NCI-H748 (cell line): ENCODE results near the gene ARHGAP9.

ENCODE experiments used
- DNase-seq: peaks from one replicate; lab custom pipeline; 2025; ENCODE audit not compliant: unreplicated experiment; lab: John Stamatoyannopoulos, UW

The ARHGAP9 gene

DNA sequence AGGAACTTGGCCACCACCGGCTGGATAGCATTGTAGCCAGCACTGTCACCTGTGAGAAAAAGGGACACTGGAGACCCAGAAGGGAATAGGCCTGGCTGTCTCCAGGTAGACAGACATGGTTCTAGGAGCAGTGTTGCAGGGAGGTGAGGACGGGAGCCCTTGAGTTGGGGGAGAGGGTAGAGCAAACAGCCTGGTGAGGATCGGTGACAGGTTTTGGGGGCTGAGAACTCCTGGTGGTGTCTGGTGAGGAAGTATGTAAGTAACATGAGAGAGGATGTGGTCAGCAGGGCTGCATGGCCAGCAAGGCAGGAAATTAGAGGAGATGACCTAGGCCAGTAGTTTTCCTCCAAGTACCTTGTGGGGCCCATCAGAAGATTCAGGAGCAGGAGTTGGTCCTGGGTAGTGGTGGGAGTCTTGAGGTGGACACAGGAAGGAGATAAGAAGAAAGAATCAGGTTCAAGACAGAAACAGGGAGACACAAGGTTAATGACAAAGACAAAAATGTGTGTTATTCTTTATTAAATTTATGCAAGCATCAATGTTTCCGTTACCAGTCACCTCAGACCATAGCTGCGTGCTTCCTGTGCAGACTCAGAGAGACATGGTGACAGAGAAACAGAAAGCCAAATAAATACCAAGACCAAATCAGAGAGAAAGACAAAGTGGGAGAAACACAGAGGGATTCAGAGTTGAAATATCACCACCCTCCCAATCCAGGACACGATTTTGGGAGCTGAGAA, at the start of gene ARHGAP9:
TSS of gene ARHGAP9 (minus strand) at position 491 of the 740 bp plus-strand sequence. CDS start at position 31, 460 bp downstream.
- no peak for DNase-seq

DNA sequence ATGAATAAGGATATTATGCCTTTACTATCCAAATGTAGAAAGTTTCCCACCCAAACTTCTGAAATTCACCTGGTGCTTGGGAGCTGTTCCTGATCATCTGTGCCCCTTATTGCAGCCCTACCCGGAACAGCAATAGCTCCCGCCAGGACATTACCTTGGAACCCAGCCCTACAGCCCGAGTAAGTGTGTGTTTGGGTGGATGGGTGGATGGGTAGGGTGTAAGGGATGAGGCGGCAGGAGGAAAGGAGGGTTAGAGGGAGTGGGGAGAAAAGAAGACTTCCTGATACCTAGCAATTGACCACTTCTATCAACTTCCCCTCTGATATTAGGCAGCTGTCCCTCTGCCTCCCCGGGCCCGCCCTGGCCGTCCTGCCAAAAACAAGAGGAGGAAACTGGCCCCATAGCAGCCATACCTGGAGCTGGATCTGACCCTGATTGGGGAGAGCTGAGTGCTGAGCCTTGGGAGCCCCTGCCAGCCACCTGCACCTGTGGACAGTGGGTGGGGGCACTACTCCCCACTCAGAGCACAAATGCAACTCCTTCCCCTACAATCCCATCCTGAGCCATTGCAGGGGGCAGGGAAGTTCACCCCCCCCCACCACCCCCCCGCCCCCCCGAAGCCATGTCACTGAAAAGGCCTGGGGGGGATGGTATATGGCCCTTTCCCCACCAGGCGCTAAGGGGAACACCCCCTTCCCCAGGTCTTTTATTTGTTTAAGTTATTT, 49.3 kb upstream of the ARHGAP9 start:
- DNase-seq, result no peak

DNA sequence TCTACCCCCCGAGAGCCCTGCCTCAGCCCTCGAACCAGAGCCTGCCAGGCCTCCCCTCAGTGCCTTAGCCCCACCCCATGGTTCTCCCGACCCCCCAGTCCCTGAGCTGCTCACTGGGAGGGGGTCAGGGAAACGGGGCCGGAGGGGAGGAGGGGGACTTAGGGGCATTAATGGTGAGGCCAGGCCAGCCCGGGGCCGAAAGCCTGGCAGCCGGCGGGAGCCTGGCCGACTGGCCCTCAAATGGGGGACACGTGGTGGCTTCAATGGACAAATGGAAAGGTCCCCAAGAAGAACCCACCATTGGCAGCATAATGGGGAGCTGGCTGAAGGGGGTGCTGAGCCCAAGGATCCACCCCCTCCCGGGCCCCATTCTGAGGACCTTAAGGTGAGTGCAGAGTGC, 48.5 kb upstream of the ARHGAP9 start:
- no peak for DNase-seq

DNA sequence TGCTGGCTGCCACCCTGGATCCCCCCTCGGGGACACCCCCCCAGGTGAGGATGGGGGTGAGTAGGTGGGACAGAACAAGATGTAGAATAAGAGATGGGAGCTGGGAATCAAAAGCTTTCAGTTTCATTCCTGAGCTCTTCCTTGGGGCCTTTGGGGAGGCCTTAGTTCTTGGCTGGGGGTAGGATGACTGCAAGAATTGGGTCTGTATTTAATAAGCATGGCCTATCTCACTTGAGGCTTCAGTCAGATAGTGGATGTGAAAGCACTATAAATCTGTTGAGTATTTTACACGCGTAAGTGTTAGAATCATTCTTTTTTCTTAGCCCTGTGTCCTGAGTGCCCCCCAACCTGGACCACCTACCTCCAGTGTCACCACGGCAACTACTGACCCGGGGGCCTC, 47.5 kb upstream of the ARHGAP9 start:
- DNase-seq, result no peak

GRCh38 chr12:57526477-57527126, 46.9 kb upstream of the ARHGAP9 start:
- no peak for DNase-seq

DNA sequence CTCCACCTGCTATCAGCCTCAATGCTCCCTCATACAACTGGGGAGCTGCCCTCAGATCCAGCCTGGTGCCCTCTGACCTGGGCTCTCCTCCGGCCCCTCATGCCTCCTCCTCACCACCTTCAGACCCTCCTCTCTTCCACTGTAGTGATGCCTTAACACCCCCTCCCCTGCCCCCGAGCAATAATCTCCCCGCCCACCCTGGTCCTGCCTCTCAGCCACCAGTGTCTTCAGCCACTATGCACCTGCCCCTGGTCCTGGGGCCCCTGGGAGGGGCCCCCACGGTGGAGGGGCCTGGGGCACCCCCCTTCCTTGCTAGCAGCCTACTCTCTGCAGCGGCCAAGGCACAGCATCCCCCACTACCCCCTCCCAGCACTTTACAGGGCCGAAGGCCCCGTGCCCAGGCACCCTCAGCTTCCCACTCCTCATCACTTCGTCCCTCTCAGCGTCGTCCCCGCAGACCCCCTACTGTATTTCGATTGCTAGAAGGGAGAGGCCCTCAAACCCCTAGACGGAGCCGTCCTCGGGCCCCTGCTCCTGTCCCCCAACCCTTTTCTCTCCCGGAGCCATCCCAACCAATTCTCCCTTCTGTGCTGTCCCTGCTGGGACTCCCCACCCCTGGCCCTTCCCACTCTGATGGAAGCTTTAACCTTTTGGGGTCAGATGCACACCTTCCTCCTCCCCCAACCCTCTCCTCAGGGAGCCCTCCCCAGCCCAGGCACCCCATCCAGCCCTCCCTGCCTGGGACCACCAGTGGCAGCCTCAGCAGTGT, 46.1 kb upstream of the ARHGAP9 start:
- no peak for DNase-seq

- peak; percentile 21 for DNase-seq
Measured at GRCh38 chr12:57524814-57525614, 45.3 kb upstream of the ARHGAP9 start.

- DNase-seq, result no peak
Measured at GRCh38 chr12:57523706-57524614, 44.3 kb upstream of the ARHGAP9 start.

GRCh38 chr12:57522887-57523705, 43.4 kb upstream of the ARHGAP9 start:
- peak; percentile 62 for DNase-seq

DNA sequence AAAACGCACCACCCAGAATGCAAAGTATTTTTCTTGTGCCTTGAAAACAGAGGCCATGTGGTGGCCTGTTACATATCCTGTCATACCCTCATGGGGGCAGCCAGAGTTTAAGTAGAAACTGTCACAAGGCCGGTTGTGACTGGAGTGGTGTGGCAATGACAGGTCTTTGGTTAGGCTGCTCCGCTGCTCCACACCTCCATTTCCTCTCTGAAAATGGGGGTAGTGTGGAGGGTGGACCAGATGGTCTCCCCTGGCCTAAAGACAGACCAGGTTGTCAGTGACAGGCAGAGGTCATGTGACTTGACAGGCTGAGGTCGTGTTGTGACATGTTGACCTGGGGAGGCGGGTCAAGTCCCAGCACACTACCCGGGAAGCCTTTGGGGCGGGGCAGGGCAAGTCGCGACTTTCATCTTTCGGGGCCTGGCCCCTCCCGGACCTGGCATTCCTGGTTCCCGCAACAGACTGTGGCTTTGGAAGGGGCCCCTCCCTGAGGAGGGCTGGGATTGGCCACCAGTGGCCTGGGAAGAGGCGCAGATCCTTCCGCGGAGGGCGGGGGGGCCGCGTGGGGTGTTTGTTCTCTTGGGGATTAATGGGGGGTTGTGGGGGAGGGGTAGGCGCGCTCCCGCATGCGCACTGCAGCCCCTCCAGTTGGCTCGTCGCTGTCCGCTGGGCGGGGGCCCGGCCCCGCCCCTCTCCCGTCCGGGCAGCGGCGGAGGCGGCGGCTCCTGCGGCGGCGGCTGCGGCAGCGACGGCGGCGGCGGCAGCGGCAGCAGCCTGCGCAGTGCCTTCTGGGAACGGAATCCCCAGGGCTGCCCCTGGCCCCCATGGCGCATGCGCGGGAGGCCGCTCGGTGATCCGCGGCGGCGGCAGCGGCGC, 42.6 kb upstream of the ARHGAP9 start, which contains the start of gene MBD6:
TSS of gene MBD6 (plus strand) at position 814 of the 876 bp plus-strand sequence. CDS start 1,480 bp downstream, outside the sequence.
- DNase-seq, result peak; percentile 94

DNA sequence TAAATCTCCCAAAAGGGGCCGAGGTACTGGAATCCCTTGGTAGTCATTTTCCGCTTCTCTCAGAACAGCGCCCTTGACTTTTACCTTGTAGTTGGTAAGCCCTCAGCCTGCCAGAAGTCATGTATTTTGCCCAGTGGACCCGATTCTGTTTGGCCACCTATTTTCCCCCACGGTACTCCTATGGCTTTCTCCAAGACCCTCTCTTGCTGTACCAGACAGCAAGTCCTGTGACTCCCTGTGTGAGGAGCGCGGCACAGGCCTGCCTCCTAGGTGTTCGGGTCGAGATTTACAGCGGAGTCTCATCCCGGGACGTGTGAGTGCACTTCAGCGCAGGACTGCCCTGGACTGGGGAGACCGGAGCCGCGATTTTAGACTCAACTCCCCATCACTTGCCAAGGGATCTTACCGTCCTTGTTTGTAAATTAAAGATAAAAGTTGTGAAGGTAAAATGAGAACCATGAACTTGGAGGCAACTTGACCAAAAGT, 41.9 kb upstream of the ARHGAP9 start:
- peak; percentile 36 for DNase-seq

GRCh38 chr12:57520053-57520818, 40.6 kb upstream of the ARHGAP9 start, which contains the start of gene DDIT3:
DDIT3 (minus strand) TSS chr12:57520514; CDS start chr12:57517406, 3,108 bp downstream.
- DNase-seq, result peak; percentile 98

- DNase-seq, result peak; percentile 54
Measured at GRCh38 chr12:57519796-57520052, 40.1 kb upstream of the ARHGAP9 start.

- DNase-seq, result peak; percentile 50
Measured at GRCh38 chr12:57518920-57519795, 39.5 kb upstream of the ARHGAP9 start.

DNA sequence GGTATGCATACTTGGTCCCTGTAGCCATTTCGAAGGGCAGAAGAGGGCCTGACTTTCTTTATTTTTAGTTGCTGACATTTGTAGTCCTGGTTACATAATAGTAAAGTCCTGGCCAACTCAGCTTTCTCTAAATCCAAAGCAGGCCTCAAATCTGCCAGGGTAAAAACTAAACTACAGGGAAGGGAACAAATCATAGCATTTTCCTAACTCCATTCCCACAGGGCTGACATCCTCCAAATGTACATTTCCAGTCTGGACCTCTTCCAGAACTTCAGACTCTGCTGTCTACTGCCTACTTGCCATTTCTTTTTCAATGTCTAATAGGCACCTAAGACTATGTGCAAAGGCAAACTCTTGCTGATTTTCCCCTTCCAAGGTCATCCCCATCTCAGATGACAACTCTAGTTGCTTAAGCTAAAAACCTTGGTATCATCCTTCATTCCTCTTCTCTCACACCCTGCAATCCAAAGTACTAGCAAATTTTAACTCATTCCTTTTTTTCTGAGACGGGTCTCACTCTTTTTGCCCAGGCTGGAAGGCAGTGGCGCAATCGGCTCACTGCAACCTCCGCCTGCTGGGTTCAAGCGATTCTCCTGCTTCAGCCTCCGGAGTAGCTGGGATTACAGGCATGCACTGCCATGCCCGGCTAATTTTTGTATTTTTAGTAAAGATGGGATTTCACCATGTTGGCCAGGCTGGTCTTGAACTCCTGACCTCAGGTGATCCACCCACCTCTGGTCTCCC, 38.7 kb upstream of the ARHGAP9 start:
- no peak for DNase-seq
